Pons (tissue), 1 donor: ENCODE data around the gene DIP2B.
"Not testable (repeated sequence)": the region's sequence is repeated elsewhere in the genome, so short reads cannot be mapped to it uniquely, and the experiment has no call there.

ENCODE experiments used
- DNase-seq: peaks from one replicate; pipeline ENCODE4 v3.0.0-alpha.2; 2016; ENCODE audit warnings: low spot score

The DIP2B gene

GRCh38 chr12:50520416-50521207 is 15.8 kb downstream of the DIP2B start:
- peak; percentile 51 for DNase-seq

GRCh38 chr12:50521781-50522180 is 17.0 kb downstream of the DIP2B start:
- DNase-seq = not testable (repeated sequence)

GRCh38 chr12:50523772-50524171 is 19.0 kb downstream of the DIP2B start:
- no peak for DNase-seq

- DNase-seq = no peak
Measured at GRCh38 chr12:50524621-50525020, 19.8 kb downstream of the DIP2B start.

GRCh38 chr12:50525422-50525821 is 20.6 kb downstream of the DIP2B start:
- DNase-seq = no peak

DNA sequence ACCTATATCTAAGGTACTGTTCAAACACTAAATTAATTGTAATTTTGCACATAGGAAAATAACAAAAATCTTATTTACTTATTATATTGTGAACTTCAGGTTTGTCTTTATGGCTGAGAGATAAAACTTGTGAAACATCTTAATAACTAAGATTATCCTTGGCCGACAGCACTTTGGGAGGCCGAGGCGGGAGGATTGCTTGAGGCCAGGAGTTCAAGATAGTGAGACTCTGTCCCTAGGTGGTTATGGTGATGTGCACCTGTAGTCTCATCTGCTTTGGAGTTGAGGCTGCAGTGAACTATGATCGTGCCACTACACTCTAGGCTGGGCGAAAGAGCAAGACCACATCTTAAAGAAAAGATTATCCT is 22.6 kb downstream of the DIP2B start:
- DNase-seq = no peak

GRCh38 chr12:50528800-50529199 is 24.0 kb downstream of the DIP2B start:
- no peak for DNase-seq

DNA sequence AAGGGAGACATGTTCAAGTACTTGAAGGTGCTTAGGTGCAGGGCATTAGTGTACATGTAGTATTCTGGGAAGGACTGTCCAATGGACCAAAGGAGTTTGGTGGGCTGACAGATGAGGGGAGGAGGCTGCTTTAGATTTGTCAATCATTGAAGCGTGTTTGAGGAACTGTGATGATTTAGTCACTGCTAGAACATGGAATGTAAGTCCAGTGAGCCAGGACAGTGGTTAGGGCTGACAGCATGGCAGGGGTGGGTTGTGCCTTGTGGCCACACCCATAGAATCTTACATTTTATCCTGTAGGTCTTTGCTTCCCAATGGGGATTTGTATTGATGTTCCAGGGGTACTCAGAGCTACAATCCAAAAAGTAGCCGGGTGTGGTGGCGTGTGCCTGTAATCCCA is 24.6 kb downstream of the DIP2B start:
- DNase-seq = no peak

- DNase-seq = no peak
Measured at GRCh38 chr12:50530532-50530931, 25.7 kb downstream of the DIP2B start.

DNA sequence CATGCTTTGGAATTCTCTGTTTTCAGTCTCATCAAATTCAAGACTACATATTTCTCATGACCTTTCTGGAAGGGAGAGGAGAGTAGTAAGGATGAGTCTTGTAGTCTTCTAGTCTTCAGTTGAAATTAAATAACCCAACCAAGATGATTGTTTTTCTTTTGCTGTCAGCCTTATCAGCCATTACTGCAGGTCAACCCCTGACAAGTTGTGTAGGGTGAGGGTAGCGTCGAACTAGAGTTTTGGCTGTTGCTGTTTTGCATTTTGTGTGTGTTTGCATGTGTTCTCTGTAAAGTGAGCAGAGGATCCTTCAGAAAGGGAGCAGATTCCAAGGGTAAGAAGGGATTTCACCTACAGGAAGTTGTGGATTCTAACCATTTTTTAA is 28.4 kb downstream of the DIP2B start:
- DNase-seq = no peak

DNA sequence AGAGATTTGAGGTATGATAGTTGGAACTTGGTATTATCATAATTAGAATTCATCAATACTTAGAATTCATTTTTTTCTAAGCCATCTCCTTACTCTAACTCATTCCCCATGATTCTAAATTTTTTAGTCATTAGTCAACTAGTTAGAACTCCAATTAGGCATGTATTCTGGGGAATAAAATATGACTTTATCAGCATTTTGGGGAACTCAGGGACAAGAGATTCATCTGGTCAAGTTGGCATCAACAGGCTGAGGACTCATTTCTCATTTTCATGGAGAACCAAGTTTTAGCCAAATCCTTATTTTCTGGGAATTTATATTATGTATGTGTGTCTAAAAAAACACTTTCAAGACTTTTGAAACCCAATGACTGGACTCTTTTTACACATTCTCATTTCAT is 29.2 kb downstream of the DIP2B start:
- DNase-seq = no peak

GRCh38 chr12:50536831-50537537 is 32.2 kb downstream of the DIP2B start:
- no peak for DNase-seq

GRCh38 chr12:50537538-50537919 is 32.7 kb downstream of the DIP2B start:
- DNase-seq = no peak

DNA sequence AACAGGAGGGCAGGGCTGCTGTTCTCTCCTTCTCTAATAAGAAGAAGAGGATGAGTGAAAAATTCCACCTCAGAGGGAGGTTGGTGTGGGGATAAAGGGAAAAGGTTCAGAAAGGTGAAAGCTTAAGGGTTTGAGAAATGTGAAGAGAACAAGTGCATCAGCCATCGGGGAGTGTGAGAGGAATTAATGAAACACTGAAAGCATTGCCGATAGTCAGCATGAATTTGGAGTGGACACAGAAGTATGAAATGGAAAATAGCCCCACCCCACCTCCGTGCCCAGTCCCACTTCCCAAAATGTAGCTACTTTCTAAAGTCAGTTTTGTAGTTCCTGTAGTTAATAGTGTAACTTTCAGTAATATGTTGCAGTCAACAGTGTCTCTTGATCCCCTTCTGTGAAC is 33.4 kb downstream of the DIP2B start:
- no peak for DNase-seq

DNA sequence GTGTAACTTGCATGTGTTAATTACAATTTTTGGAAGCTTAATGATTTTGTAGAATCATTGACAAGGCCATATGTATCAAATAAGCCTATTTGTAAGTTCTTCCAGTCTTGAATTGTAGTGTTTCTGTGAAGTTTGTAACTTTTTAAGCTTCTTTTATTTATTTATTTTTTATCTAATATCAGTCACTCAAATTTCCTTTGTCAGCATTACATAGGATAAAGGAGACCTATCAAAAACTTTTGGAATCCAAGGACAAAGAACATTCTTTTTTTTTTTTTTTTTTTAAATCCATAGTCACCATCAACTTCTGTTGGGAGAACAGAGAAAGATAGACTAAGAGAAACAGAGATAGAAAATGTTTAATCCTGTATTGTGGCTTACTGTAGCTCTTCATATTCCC is 36.4 kb downstream of the DIP2B start:
- DNase-seq = no peak

DNA sequence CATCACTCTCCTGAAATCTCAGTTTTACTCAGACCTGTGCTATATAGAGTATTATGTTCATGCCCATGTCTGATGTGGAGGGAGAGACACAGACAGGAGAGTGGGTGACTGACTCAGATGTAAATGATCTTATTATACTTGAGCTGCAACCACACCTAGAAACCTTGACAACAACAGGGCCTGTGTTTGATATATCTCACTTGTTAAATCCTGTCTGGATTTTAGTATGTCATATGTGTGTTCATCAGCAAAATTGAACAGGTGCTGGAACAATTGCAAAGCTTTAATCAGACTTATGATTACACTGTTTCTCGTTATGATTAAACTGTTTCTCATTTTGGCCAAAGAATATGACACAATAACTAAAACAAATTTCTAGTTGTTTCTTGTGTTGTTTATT is 37.7 kb downstream of the DIP2B start:
- DNase-seq = no peak

DNA sequence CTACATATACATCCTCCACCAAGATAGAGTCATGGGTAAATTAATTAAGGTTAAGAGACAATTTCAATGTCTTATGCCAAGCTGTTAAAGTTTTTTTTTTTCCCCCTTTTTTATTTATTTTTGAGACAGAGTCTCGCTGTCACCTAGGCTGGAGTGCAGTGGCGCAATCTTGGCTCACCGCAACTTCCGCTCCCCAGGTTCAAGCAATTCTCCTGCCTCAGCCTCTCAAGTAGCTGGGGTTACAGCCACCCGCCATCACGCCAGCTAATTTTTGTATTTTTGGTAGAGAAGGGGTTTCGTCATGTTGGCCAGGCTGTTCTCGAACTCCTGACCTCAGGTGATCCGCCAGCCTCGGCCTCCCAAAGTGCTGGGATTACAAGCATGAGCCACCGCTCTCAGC is 38.4 kb downstream of the DIP2B start:
- DNase-seq = not testable (repeated sequence)

- DNase-seq = no peak
Measured at GRCh38 chr12:50545213-50545612, 40.4 kb downstream of the DIP2B start.

DNA sequence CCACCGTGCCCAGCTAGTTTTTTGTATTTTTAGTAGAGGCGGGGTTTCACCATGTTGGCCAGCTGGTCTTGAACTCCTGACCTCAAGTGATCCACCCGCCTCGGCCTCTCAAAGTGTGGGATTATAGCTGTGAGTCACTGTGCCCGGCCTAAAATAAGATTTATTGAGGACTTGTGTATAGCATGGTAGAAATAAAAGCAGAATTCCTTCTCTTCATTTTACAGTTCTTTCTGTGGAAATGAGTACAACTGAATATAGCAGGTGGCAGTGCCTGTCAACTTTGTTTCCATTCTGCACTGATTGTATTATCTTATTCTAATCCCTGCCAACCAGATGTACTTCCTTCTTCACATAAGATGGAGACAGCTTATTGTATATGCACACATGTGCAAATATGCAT is 41.0 kb downstream of the DIP2B start:
- no peak for DNase-seq

- DNase-seq = no peak
Measured at GRCh38 chr12:50546441-50547318, 41.9 kb downstream of the DIP2B start.

GRCh38 chr12:50547742-50548141 is 43.0 kb downstream of the DIP2B start:
- DNase-seq = no peak

- no peak for DNase-seq
Measured at GRCh38 chr12:50549885-50550284, 45.1 kb downstream of the DIP2B start.
